RWPE2 (cell line): ENCODE measurements around the gene GALNT7.

Experiments
- ATAC-seq: fragments of 200-7000 bp; cut with Tn5 transposase; 3 replicates; pipeline ENCODE4 v1.9.1; 2021; ENCODE audit warnings: low read depth
- DNase-seq: peaks from one replicate; pipeline ENCODE4 v3.0.0-alpha.2; 2020; ENCODE audit warnings: low spot score
- H3K27ac ChIP-seq: fragments of 450-650 bp; 2 replicates; pipeline ENCODE4 v1.5.1; 2017; ENCODE audit warnings: mild to moderate bottlenecking; ENCODE audit not compliant: poor library complexity, severe bottlenecking
- H3K27me3 ChIP-seq: fragments of 250-450 bp; sonication (Bioruptor Pico); 2 replicates; pipeline ENCODE4 v1.5.1; 2021; ENCODE audit warnings: mild to moderate bottlenecking, moderate library complexity; ENCODE audit not compliant: insufficient read depth, poor library complexity, severe bottlenecking
- H3K36me3 ChIP-seq: fragments of 250-450 bp; sonication (Bioruptor Pico); 2 replicates; pipeline ENCODE4 v1.5.1; 2020; ENCODE audit warnings: low read depth, mild to moderate bottlenecking, moderate library complexity
- H3K4me1 ChIP-seq: fragments of 250-450 bp; sonication (Bioruptor Pico); 2 replicates; pipeline ENCODE4 v1.5.1; 2021; ENCODE audit warnings: mild to moderate bottlenecking, moderate library complexity; ENCODE audit not compliant: insufficient read depth, poor library complexity, severe bottlenecking
- H3K4me3 ChIP-seq: fragments of 250-450 bp; sonication (Bioruptor Pico); 2 replicates; pipeline ENCODE4 v1.5.1; 2021; ENCODE audit warnings: mild to moderate bottlenecking, moderate library complexity; ENCODE audit not compliant: severe bottlenecking
- H3K9me3 ChIP-seq: fragments of 250-450 bp; sonication (Bioruptor Pico); 2 replicates; pipeline ENCODE4 v1.5.1; 2021; ENCODE audit warnings: mild to moderate bottlenecking, moderate library complexity; ENCODE audit not compliant: severe bottlenecking
- CTCF ChIP-seq: fragments of 450-650 bp; IDR thresholded peaks from one replicate; pipeline ENCODE4 v1.5.1; 2017; ENCODE audit warnings: mild to moderate bottlenecking, moderate library complexity; ENCODE audit not compliant: poor library complexity, severe bottlenecking

The GALNT7 gene

GRCh38 chr4:173253561-173253960 lies 85.0 kb downstream of the GALNT7 start:
- Histone ChIP-seq H3K9me3 (no peaks in the 10 kb centered on the region), H3K36me3 (no peaks in the 10 kb centered on the region), H3K4me3 (no peak overlapping the region), H3K27ac (no peak overlapping the region), H3K27me3 (no peaks in the 10 kb centered on the region), H3K4me1 (peaks cover 10% of the 10 kb centered on the region)
- no peak for ATAC-seq
- TF ChIP-seq CTCF: no peak
- DNase-seq: no peak

- ATAC-seq: no peak
- no peak overlapping the region for H3K4me3 ChIP-seq
- no peak overlapping the region for H3K27ac ChIP-seq
- DNase-seq: no peak
- H3K36me3 ChIP-seq: no peaks in the 10 kb centered on the region
- no peak for TF ChIP-seq CTCF
- H3K9me3 ChIP-seq: no peaks in the 10 kb centered on the region
- H3K27me3 ChIP-seq: no peaks in the 10 kb centered on the region
- peaks cover 10% of the 10 kb centered on the region for H3K4me1 ChIP-seq
Observed at GRCh38 chr4:173254646-173255045, 86.0 kb downstream of the GALNT7 start.

- Histone ChIP-seq H3K36me3 (no peaks in the 10 kb centered on the region), H3K4me3 (no peak overlapping the region), H3K9me3 (no peaks in the 10 kb centered on the region), H3K27ac (no peak overlapping the region), H3K27me3 (no peaks in the 10 kb centered on the region), H3K4me1 (peaks cover 9% of the 10 kb centered on the region)
- ATAC-seq (no peak), DNase-seq (no peak)
- TF ChIP-seq CTCF: no peak
Observed at GRCh38 chr4:173256825-173257224, 88.2 kb downstream of the GALNT7 start.

GRCh38 chr4:173257732-173258717 lies 89.4 kb downstream of the GALNT7 start:
- Histone ChIP-seq H3K4me1 (peaks cover under 1% of the 10 kb centered on the region), H3K4me3 (no peak overlapping the region), H3K36me3 (no peaks in the 10 kb centered on the region), H3K27me3 (no peaks in the 10 kb centered on the region), H3K9me3 (no peaks in the 10 kb centered on the region), H3K27ac (no peak overlapping the region)
- TF ChIP-seq CTCF: peak; percentile 88
- DNase-seq (no peak), ATAC-seq (peak; percentile 96)

GRCh38 chr4:173258866-173259265 lies 90.3 kb downstream of the GALNT7 start:
- Histone ChIP-seq H3K9me3 (no peaks in the 10 kb centered on the region), H3K4me1 (no peaks in the 10 kb centered on the region), H3K27me3 (no peaks in the 10 kb centered on the region), H3K36me3 (no peaks in the 10 kb centered on the region), H3K4me3 (no peak overlapping the region), H3K27ac (no peak overlapping the region)
- no peak for DNase-seq
- no peak for ATAC-seq
- TF ChIP-seq CTCF: no peak
